Upper lobe of left lung (tissue), 4 donors: ENCODE measurements around the gene SLC15A1.

ENCODE experiments used
- CTCF ChIP-seq, 6 experiments: fragments of 450-650 bp in 4 of 6; fragments of 200-600 bp in 2 of 6; sonication (generic) in 2 of 6; IDR thresholded peaks; one replicate each; pipeline ENCODE4 v1.5.1; 2016 to 2019; ENCODE audit warnings: antibody characterized with exemption in 6 of 6
- EP300 ChIP-seq, 4 donors: sonication (generic); formaldehyde crosslinking; IDR thresholded peaks; one replicate each; pipeline ENCODE4 v1.5.1; 2017; ENCODE audit warnings: antibody characterized with exemption in 4 of 4, control low read depth in 2 of 4
- POLR2A ChIP-seq, 4 donors: fragments of 450-650 bp; IDR thresholded peaks; one replicate each; pipeline ENCODE4 v1.5.1; 2016 to 2017; ENCODE audit warnings: antibody characterized with exemption in 4 of 4, mild to moderate bottlenecking in 2 of 4

- TF ChIP-seq CTCF (IDR thresholded peaks at IDR 0.05) (no peak), EP300 (IDR thresholded peaks at IDR 0.05) (no peak), POLR2A (IDR thresholded peaks at IDR 0.05) (no peak)
Measured at GRCh38 chr13:98690348-98691022, 62.0 kb downstream of the SLC15A1 start.
